ENCODE results near the gene FNDC7. TPM values are rescaled to one million over a fixed set of nuclear protein-coding genes. Genes with fewer than 3 reads are reported as not detected.

Gene FNDC7
- total and polyA plus RNA-seq, 9 of the 15 experiments (the other 6 are each of a cell fraction or from before 2014, with no cell fraction given) = not detected

- TF ChIP-seq ZNF24 (IDR thresholded peaks at IDR 0.05) (peak; percentile 94), ZBTB9 (CRISPR knock-in tag; IDR thresholded peaks at IDR 0.05) (no peak), SREBF1 (IDR thresholded peaks at IDR 0.05; ENCODE audit: borderline replicate concordance, low read depth, low read length) (no peak), NCOR1 (IDR thresholded peaks at IDR 0.05) (peak; percentile 65), HDAC1 (IDR thresholded peaks at IDR 0.05) (no peak), BRCA1 (IDR thresholded peaks at IDR 0.05) (no peak), BRCA1 (CRISPR knock-in tag; IDR thresholded peaks at IDR 0.05) (no peak), IFI16 (CRISPR knock-in tag; IDR thresholded peaks at IDR 0.05) (no peak), NFE2 (IDR thresholded peaks at IDR 0.05; ENCODE audit: low read depth) (0 out of 2 replicates have a peak, but pooled peaks have one; percentile 8), GTF2A2 (tag; IDR thresholded peaks at IDR 0.05) (no peak), ESRRB (CRISPR knock-in tag; IDR thresholded peaks at IDR 0.05; ENCODE audit: borderline replicate concordance) (no peak), ZNF347 (CRISPR knock-in tag; IDR thresholded peaks at IDR 0.05; ENCODE audit: low read depth) (no peak), MCM3 (IDR thresholded peaks at IDR 0.05) (no peak), HMGXB4 (CRISPR knock-in tag; IDR thresholded peaks at IDR 0.05) (no peak), MTA2 (IDR thresholded peaks at IDR 0.05; ENCODE audit: low read depth) (peak; percentile 71), LCOR (CRISPR knock-in tag; IDR thresholded peaks at IDR 0.05) (0 out of 2 replicates have a peak, but pooled peaks have one; percentile 20), TBL1XR1 (IDR thresholded peaks at IDR 0.05; ENCODE audit: low read length in 2 of 2) (0 out of 4 replicates have a peak, but pooled peaks of 1 of the 2 experiments have one; percentile 26)
- TF ChIP-seq, protein P1, sequence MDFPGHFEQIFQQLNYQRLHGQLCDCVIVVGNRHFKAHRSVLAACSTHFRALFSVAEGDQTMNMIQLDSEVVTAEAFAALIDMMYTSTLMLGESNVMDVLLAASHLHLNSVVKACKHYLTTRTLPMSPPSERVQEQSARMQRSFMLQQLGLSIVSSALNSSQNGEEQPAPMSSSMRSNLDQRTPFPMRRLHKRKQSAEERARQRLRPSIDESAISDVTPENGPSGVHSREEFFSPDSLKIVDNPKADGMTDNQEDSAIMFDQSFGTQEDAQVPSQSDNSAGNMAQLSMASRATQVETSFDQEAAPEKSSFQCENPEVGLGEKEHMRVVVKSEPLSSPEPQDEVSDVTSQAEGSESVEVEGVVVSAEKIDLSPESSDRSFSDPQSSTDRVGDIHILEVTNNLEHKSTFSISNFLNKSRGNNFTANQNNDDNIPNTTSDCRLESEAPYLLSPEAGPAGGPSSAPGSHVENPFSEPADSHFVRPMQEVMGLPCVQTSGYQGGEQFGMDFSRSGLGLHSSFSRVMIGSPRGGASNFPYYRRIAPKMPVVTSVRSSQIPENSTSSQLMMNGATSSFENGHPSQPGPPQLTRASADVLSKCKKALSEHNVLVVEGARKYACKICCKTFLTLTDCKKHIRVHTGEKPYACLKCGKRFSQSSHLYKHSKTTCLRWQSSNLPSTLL (IDR thresholded peaks at IDR 0.05) = no peak
- TF ChIP-seq, protein P2, sequence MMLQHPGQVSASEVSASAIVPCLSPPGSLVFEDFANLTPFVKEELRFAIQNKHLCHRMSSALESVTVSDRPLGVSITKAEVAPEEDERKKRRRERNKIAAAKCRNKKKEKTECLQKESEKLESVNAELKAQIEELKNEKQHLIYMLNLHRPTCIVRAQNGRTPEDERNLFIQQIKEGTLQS (IDR thresholded peaks at IDR 0.05) = peak; percentile 55
- TF ChIP-seq, protein P2 (CRISPR knock-in tag; conservative IDR thresholded peaks at IDR 0.05) = no peak
These were observed 68.3 kb downstream of the FNDC7 start (continued) for GRCh38 chr1:108780937-108781574.
